Nephron progenitor cell (in vitro differentiated cells): ENCODE measurements around the gene SORT1.
A peak's percentile ranks its signal among the peaks of the same experiment; 100 is the strongest.
"Not testable (repeated sequence)": the region's sequence is repeated elsewhere in the genome, so short reads cannot be mapped to it uniquely, and the experiment has no call there.

Experiments
- DNase-seq: peaks from one replicate; pipeline ENCODE4 v3.0.0; 2021
- H3K27ac Mint-ChIP-seq: 2 replicates; pipeline ENCODE4 v1.8.0; 2021; ENCODE audit warnings: mild to moderate bottlenecking, moderate library complexity, mixed read lengths
- H3K27me3 Mint-ChIP-seq: 2 replicates; pipeline ENCODE4 v1.8.0; 2021; ENCODE audit warnings: mild to moderate bottlenecking, low read depth, mixed read lengths; ENCODE audit not compliant: poor library complexity
- H3K36me3 Mint-ChIP-seq: 2 replicates; pipeline ENCODE4 v1.8.0; 2021; ENCODE audit warnings: low read depth, mixed read lengths
- H3K4me1 Mint-ChIP-seq: 2 replicates; pipeline ENCODE4 v1.8.0; 2021; ENCODE audit warnings: mixed read lengths
- H3K4me3 Mint-ChIP-seq: 2 replicates; pipeline ENCODE4 v1.8.0; 2021; ENCODE audit warnings: mild to moderate bottlenecking, moderate library complexity, mixed read lengths
- H3K9me3 Mint-ChIP-seq: 2 replicates; pipeline ENCODE4 v1.8.0; 2021; ENCODE audit warnings: mild to moderate bottlenecking, moderate library complexity, mixed read lengths
- TF ChIP-seq, protein P1 (sequence below): fragments of 200-600 bp; sonication (generic); IDR thresholded peaks from 2 replicates; pipeline ENCODE4 v1.5.0; 2021; ENCODE audit warnings: antibody characterized with exemption

The SORT1 gene

DNA sequence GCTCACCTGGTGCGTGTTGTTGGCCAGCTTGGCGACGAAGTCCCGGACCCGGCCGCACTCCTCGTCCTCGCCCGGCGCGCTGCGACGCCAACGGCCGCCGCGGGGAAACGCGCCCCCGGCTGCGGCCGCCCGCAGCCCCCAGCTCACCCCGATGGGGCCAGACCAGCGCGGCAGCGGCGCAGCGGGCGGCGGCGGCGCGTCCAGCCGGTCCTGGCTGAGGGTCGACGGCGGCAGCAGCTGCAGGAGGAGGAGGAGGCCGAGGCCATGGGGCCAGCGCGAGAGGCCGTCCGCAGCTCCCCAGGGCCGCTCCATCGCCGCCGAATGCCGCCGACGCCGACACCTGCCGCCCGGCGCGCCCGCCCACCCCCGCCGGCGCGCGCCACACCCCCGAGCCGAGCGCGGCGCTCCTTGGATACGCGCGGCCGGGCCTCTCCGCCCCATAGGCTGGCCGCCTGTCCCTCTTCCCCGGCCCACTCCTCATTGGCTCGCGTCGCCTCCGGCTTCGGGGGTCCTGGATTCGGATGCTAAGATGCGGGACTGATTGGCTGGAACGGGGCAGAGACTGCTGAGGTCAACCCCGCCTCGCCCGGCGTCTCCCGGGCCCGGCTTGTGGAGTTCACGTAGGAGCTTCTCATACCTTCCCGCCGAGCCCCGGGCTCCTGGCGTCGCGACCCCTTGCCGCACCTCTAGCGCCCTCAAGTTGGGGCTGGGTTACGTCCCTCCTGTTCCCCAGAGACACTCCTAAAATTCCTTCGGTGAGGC lies at the start of gene SORT1:
Gene SORT1, minus strand, starts transcription at position 338 of the 762 bp plus-strand sequence. Its CDS starts 26 bp downstream, at position 312.
- TF ChIP-seq, protein P1, sequence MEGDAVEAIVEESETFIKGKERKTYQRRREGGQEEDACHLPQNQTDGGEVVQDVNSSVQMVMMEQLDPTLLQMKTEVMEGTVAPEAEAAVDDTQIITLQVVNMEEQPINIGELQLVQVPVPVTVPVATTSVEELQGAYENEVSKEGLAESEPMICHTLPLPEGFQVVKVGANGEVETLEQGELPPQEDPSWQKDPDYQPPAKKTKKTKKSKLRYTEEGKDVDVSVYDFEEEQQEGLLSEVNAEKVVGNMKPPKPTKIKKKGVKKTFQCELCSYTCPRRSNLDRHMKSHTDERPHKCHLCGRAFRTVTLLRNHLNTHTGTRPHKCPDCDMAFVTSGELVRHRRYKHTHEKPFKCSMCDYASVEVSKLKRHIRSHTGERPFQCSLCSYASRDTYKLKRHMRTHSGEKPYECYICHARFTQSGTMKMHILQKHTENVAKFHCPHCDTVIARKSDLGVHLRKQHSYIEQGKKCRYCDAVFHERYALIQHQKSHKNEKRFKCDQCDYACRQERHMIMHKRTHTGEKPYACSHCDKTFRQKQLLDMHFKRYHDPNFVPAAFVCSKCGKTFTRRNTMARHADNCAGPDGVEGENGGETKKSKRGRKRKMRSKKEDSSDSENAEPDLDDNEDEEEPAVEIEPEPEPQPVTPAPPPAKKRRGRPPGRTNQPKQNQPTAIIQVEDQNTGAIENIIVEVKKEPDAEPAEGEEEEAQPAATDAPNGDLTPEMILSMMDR = no peak
- no peaks in the 10 kb centered on the region for H3K36me3 Mint-ChIP-seq
- H3K27ac Mint-ChIP-seq = no peak within 1 kb of the TSS
- peaks cover 25% of the 10 kb centered on the region for H3K27me3 Mint-ChIP-seq
- peak within 1 kb of the TSS; percentile 96 for H3K4me3 Mint-ChIP-seq
- DNase-seq = peak; percentile 90
- no peaks in the 10 kb centered on the region for H3K9me3 Mint-ChIP-seq
- peaks cover 55% of the 10 kb centered on the region for H3K4me1 Mint-ChIP-seq

DNA sequence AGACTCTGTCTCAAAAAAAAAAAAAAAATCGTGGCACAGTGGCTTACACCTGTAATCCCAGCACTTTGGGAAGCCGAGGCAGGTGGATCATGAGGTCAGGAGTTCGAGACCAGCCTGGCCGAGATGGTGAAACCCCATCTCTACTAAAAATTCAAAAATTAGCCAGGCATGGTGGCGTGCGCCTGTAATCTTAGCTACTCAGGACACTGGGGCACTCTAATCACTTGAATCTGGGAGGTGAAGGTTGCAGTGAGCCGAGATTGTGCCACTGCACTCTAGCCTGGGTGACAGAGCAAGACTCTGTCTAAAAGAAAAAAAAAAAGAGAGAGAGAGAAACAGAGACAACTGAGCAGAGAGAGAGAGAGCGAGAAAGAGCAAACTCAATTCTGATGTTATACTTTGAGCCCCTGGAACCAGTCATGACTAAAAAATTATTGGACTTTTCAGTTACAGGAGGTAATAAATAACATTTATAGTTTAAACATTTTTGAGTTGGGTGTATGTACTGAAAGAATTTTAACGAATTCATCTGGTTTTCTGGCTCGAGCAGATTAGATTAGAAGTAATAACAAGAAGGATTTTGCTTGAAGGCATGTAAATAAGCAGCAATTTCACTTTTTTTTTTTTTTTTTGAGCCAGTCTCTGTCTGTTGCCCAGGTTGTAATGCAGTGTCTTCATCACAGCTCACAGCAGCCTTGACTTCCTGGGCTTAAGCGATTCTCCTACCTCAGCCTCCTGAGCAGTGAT lies 48.4 kb upstream of the SORT1 start:
- not testable (repeated sequence) for DNase-seq, H3K36me3 Mint-ChIP-seq, H3K4me1 Mint-ChIP-seq, H3K4me3 Mint-ChIP-seq, H3K9me3 Mint-ChIP-seq, H3K27ac Mint-ChIP-seq
- peaks cover 57% of the 10 kb centered on the region for H3K27me3 Mint-ChIP-seq

DNA sequence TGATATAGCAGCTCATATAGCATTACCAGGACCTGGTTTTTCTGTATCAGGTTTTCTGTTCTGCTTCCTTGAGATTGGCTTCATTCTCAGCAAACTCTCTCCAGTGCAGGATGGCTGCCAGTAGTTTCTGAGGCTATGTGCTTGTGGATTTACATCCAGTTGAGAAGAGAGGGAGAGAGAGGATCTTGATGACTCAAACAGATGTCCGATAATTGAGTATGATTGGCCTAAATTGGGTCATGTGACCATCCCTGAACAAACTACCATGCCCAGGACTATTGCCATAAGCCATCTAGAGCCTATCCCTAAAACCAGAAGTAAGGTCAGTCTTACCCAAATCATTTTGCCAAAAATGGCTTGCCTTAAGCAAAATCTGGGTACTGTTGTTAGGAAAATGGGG lies 46.6 kb upstream of the SORT1 start:
- Mint-ChIP-seq H3K9me3 (no peaks in the 10 kb centered on the region), H3K27ac (no peak overlapping the region), H3K36me3 (no peaks in the 10 kb centered on the region)

DNA sequence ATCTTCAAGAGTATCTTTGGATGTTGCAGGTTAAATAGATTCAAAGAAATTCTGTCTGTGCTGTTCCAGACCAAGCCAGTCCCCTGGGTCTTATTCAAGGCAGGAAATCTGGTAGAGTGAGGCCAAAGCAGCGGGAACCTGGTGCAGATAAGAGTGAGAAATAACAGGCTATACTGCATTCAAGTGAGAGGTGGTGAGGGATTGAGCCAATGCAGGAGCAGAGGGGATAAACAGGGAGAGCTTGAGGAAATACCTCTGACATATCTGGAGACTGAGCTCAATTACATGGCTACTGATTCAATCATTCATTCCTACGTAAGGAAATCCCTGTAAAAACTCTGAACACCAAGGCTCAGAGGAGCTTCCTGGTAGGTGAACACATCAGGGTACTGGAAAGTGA lies 45.8 kb upstream of the SORT1 start:
- no peak overlapping the region for H3K27ac Mint-ChIP-seq
- H3K4me1 Mint-ChIP-seq = no peaks in the 10 kb centered on the region
- TF ChIP-seq, protein P1 = no peak
- peaks cover 33% of the 10 kb centered on the region for H3K27me3 Mint-ChIP-seq
- H3K4me3 Mint-ChIP-seq = no peak overlapping the region
- no peaks in the 10 kb centered on the region for H3K9me3 Mint-ChIP-seq
- DNase-seq = no peak
- H3K36me3 Mint-ChIP-seq = no peaks in the 10 kb centered on the region

More for the DNA sequence above, 46.6 kb upstream of the SORT1 start:
- TF ChIP-seq, protein P1 = no peak
- Mint-ChIP-seq H3K4me1 (no peaks in the 10 kb centered on the region), H3K27me3 (peaks cover 40% of the 10 kb centered on the region), H3K4me3 (no peak overlapping the region)
- DNase-seq = no peak

DNA sequence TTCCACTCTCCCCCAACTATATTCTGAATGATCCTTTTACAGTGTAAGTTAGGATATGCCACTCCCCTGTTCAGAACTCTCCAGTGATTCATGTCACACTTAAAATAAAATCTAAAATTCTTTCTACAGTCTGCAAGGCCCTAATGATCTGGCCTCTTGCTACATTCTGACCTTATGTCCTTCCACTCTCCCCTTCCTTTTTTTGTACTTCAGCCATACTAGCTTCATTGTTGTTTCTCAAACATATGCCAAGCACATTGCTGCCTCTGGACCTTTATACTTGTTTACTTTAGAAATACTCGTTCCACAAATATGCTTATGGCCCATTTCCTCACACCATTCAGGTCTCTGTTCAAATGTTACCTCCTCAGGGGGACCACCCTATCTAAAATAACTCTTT lies 43.4 kb upstream of the SORT1 start:
- no peak overlapping the region for H3K27ac Mint-ChIP-seq
- TF ChIP-seq, protein P1 = no peak
- H3K36me3 Mint-ChIP-seq = no peaks in the 10 kb centered on the region
- no peaks in the 10 kb centered on the region for H3K9me3 Mint-ChIP-seq
- DNase-seq = no peak
- peaks cover 16% of the 10 kb centered on the region for H3K27me3 Mint-ChIP-seq
- H3K4me3 Mint-ChIP-seq = no peak overlapping the region
- H3K4me1 Mint-ChIP-seq = no peaks in the 10 kb centered on the region

DNA sequence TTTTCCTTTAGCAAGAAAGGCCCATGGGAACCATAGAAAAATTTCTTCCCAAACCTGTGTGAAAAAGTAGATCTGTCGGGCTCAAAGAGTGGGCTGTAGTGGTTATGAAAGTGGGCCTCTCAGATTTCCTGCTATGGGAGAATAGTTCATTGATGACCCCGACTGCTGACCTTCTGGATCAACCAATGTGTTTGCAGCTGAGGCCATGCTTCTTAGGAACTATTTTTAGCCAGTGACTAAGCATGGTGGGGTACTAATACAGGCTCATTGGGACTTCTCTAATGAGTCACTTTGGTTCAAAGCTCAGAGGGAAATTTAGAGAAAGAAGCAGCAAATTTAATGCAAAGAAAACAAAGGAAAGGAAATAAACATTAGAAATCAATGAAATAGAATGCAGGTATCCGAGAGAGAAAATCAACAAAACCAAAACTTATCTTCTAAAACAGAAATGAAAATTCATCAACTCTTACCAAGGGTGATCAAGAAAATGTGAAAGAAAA lies 41.1 kb upstream of the SORT1 start:
- peaks cover 12% of the 10 kb centered on the region for H3K27me3 Mint-ChIP-seq
- no peak overlapping the region for H3K4me3 Mint-ChIP-seq
- H3K36me3 Mint-ChIP-seq = no peaks in the 10 kb centered on the region
- H3K9me3 Mint-ChIP-seq = peaks cover 14% of the 10 kb centered on the region
- H3K27ac Mint-ChIP-seq = no peak overlapping the region
- TF ChIP-seq, protein P1 = no peak
- no peaks in the 10 kb centered on the region for H3K4me1 Mint-ChIP-seq
- DNase-seq = no peak
